GM10266 (cell line): Measurements from ENCODE around the gene ATP2A2.

ENCODE experiments used
- DNase-seq: peaks from one replicate; pipeline ENCODE4 v3.0.0; 2012; ENCODE audit errors: extremely low spot score
- CTCF ChIP-seq: IDR thresholded peaks from 2 replicates; pipeline ENCODE4 v1.5.1; 2012; ENCODE audit warnings: mild to moderate bottlenecking, low read depth; ENCODE audit not compliant: control insufficient read depth, insufficient read depth; ENCODE audit errors: missing control alignments

The ATP2A2 gene

GRCh38 chr12:110316861-110317260 is 35.8 kb downstream of the ATP2A2 start:
- no peak for TF ChIP-seq CTCF
- no peak for DNase-seq

GRCh38 chr12:110317911-110318310 is 36.9 kb downstream of the ATP2A2 start:
- DNase-seq: no peak
- TF ChIP-seq CTCF: no peak

- no peak for DNase-seq
- no peak for TF ChIP-seq CTCF
These were observed 39.5 kb downstream of the ATP2A2 start for GRCh38 chr12:110320550-110320949.

GRCh38 chr12:110329710-110330109 is 48.7 kb downstream of the ATP2A2 start:
- DNase-seq: no peak
- TF ChIP-seq CTCF: no peak

GRCh38 chr12:110330124-110330523 is 49.1 kb downstream of the ATP2A2 start:
- no peak for TF ChIP-seq CTCF
- DNase-seq: no peak

- no peak for DNase-seq
- no peak for TF ChIP-seq CTCF
These were observed 49.5 kb downstream of the ATP2A2 start for GRCh38 chr12:110330544-110330943.

- no peak for DNase-seq
- TF ChIP-seq CTCF: no peak
These were observed 52.2 kb downstream of the ATP2A2 start for GRCh38 chr12:110333201-110333600.
